Testis (tissue), 3 donors: Measurements from ENCODE around the gene ARHGAP5. TPM values are rescaled to one million over a fixed set of nuclear protein-coding genes. Genes with fewer than 3 reads are reported as not detected.

ENCODE experiments used
- DNase-seq: peaks from one replicate; pipeline ENCODE4 v3.0.0-alpha.2; 2019
- H3K27ac ChIP-seq, 2 donors: fragments of 200-600 bp; sonication (generic); one replicate each; pipeline ENCODE4 v1.5.1; 2019
- H3K27me3 ChIP-seq: fragments of 200-600 bp; sonication (generic); one replicate; pipeline ENCODE4 v1.5.1; 2019
- H3K36me3 ChIP-seq: fragments of 200-600 bp; sonication (generic); one replicate; pipeline ENCODE4 v1.5.1; 2017; ENCODE audit warnings: low read depth; ENCODE audit errors: missing control alignments
- H3K4me1 ChIP-seq: fragments of 200-600 bp; sonication (generic); one replicate; pipeline ENCODE4 v1.5.1; 2019
- H3K4me3 ChIP-seq, 2 donors: fragments of 200-600 bp; sonication (generic); one replicate each; pipeline ENCODE4 v1.5.1; 2017 to 2019
- H3K9me3 ChIP-seq: fragments of 200-600 bp; sonication (generic); one replicate; pipeline ENCODE4 v1.5.1; 2017
- POLR2A ChIP-seq: fragments of 450-650 bp; IDR thresholded peaks from one replicate; pipeline ENCODE4 v1.6.1; 2017; ENCODE audit warnings: antibody characterized with exemption, mild to moderate bottlenecking, moderate library complexity
- WGBS, 2 donors: methylation state at CpG; one replicate each; pipeline ENCODE4 v1.1.5; 2018; 5-methylcytosine and 5-hydroxymethylcytosine counted together
- intact Hi-C: fragments of 100-400 bp; cut with DNase I; formaldehyde crosslinking; loops from one replicate; pipeline ENCODE4 v1.15.1; 2023; ENCODE audit warnings: low total_unique reads
- polyA plus RNA-seq: library from polyadenylated mRNA; stranded (reverse); fragments of 350-450 nt; fragmentation: Illumina TruSeq; extraction: RNeasy Lipid Tissue Mini Kit (QIAGEN cat#74804); gene quantifications from one replicate; pipeline ENCODE4 v1.2.3, GENCODE V29; 2014; ENCODE audit warnings: low read depth, low replicate concordance; ENCODE audit not compliant: insufficient read depth
- total RNA-seq, 2 donors: library from RNA; depleted of rRNA; stranded (reverse); fragments of >200 nt; gene quantifications; one replicate each; pipeline ENCODE4 v1.2.3, GENCODE V29; 2016
- TF ChIP-seq, protein P1 (sequence below), 3 experiments: fragments of 450-650 bp in 2 of 3; fragments of 200-600 bp in 1 of 3; sonication (generic) in 1 of 3; IDR thresholded peaks; one replicate each; pipeline ENCODE4 v1.5.1; 2016 to 2019; ENCODE audit warnings: antibody characterized with exemption in 3 of 3, mild to moderate bottlenecking in 2 of 3, moderate library complexity in 1 of 3

Gene ARHGAP5
- total and polyA plus RNA-seq, 3 donors from 2014 or later = 41.5 to 161 (median 115) TPM

- intact Hi-C loops = no loop called here
- peak overlapping the region; percentile 82 to 96 for H3K4me3 ChIP-seq
- H3K27me3 ChIP-seq = no peaks in the 10 kb centered on the region
- H3K27ac ChIP-seq = peak overlapping the region; percentile 89 to 97
- no peak for DNase-seq
- H3K36me3 ChIP-seq = no peaks in the 10 kb centered on the region
- no peaks in the 10 kb centered on the region for H3K9me3 ChIP-seq
- TF ChIP-seq POLR2A = no peak
- TF ChIP-seq, protein P1, sequence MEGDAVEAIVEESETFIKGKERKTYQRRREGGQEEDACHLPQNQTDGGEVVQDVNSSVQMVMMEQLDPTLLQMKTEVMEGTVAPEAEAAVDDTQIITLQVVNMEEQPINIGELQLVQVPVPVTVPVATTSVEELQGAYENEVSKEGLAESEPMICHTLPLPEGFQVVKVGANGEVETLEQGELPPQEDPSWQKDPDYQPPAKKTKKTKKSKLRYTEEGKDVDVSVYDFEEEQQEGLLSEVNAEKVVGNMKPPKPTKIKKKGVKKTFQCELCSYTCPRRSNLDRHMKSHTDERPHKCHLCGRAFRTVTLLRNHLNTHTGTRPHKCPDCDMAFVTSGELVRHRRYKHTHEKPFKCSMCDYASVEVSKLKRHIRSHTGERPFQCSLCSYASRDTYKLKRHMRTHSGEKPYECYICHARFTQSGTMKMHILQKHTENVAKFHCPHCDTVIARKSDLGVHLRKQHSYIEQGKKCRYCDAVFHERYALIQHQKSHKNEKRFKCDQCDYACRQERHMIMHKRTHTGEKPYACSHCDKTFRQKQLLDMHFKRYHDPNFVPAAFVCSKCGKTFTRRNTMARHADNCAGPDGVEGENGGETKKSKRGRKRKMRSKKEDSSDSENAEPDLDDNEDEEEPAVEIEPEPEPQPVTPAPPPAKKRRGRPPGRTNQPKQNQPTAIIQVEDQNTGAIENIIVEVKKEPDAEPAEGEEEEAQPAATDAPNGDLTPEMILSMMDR (IDR thresholded peaks at IDR 0.05) = no peak
- H3K4me1 ChIP-seq = no peaks in the 10 kb centered on the region
- 5 to 7% methylated on average over 13 to 14 of the region's 14 CpGs for WGBS, 2 donors
Observed at GRCh38 chr14:32200368-32201192, 123.5 kb downstream of the ARHGAP5 start.

GRCh38 chr14:32201193-32201815 lies 124.2 kb downstream of the ARHGAP5 start:
- Histone ChIP-seq H3K9me3 (no peaks in the 10 kb centered on the region), H3K27me3 (no peaks in the 10 kb centered on the region), H3K4me1 (no peaks in the 10 kb centered on the region), H3K4me3 (peak overlapping the region; percentile 82 to 96), H3K36me3 (no peaks in the 10 kb centered on the region), H3K27ac (peak overlapping the region; percentile 89 to 97)
- intact Hi-C loops = no loop called here
- peak; percentile 95 for DNase-seq
- WGBS, 2 donors = 1% methylated on average over 18 to 46 of the region's 46 CpGs
- TF ChIP-seq, protein P1 (IDR thresholded peaks at IDR 0.05) = no peak
- TF ChIP-seq POLR2A = no peak

- intact Hi-C loops = loop anchor here (2.0 kb wide), 1 partner anchor 125 kb away; the partner anchor contains the start of gene ARHGAP5
- 1 to 3% methylated on average over 27 to 40 of the region's 40 CpGs for WGBS, 2 donors
- no peak for TF ChIP-seq POLR2A
- TF ChIP-seq, protein P1 (IDR thresholded peaks at IDR 0.05) = no peak
- Histone ChIP-seq H3K4me1 (no peaks in the 10 kb centered on the region), H3K27ac (peak within 1 kb of the TSS; percentile 89 to 97), H3K4me3 (peak within 1 kb of the TSS; percentile 82 to 96), H3K36me3 (no peaks in the 10 kb centered on the region), H3K27me3 (no peaks in the 10 kb centered on the region), H3K9me3 (no peaks in the 10 kb centered on the region)
- DNase-seq = peak; percentile 74
Observed at GRCh38 chr14:32201816-32202490, 124.8 kb downstream of the ARHGAP5 start, which contains the start of gene RNU6-7. TSS of gene RNU6-7 (plus strand) at chr14:32202045.

- peak; percentile 18 for DNase-seq
- Histone ChIP-seq H3K27me3 (no peaks in the 10 kb centered on the region), H3K36me3 (no peaks in the 10 kb centered on the region), H3K4me3 (peak overlapping the region; percentile 82 to 96), H3K9me3 (no peaks in the 10 kb centered on the region), H3K4me1 (no peaks in the 10 kb centered on the region), H3K27ac (peak overlapping the region; percentile 89 to 97)
- no peak for TF ChIP-seq POLR2A
- TF ChIP-seq, protein P1 (IDR thresholded peaks at IDR 0.05) = no peak
- WGBS, 2 donors = 1 to 2% methylated on average over 8 of the region's 8 CpGs
- intact Hi-C loops = loop anchor here (2.0 kb wide), 1 partner anchor 126 kb away; the partner anchor contains the start of gene ARHGAP5
Observed at GRCh38 chr14:32202491-32202997, 125.4 kb downstream of the ARHGAP5 start.
